A549 treated with Hydrocortisone at 1 μM for 4 hours (cell line): Measurements from ENCODE around the gene SLC17A5. TPM values are rescaled to one million over a fixed set of nuclear protein-coding genes. Genes with fewer than 3 reads are reported as not detected.

Source experiments
- total RNA-seq: library from RNA; stranded (reverse); fragments of 200-300 nt; extraction: Qiagen RNA extraction; gene quantifications from 5 replicates; pipeline ENCODE4 v1.2.3, GENCODE V29; 2022

SLC17A5 gene
- 12.9 to 15.1 TPM (median 14.3 TPM) in 5 replicates for total RNA-seq

GRCh38 chr6:73653571-73654424 lies at the start of gene SLC17A5:
TSS of gene SLC17A5 (minus strand) at chr6:73653992. CDS start at chr6:73653886, 106 bp downstream.

GRCh38 chr6:73695619-73696421 lies 42.0 kb upstream of the SLC17A5 start, which contains the start of gene CD109:
TSS of gene CD109 (plus strand) at chr6:73696203. CDS start at chr6:73696216, 13 bp downstream.

Other genes with a start within 250 kb of the SLC17A5 start
- gene CGAS, start 201.7 kb downstream of the SLC17A5 start, total RNA-seq: 3.8 to 4.4 TPM (median 4.0 TPM) in 5 replicates
- 8.4 to 11.6 TPM (median 10.2 TPM) in 5 replicates for gene MTO1, start 192.3 kb downstream of the SLC17A5 start, total RNA-seq
- gene EEF1A1, start 133.0 kb downstream of the SLC17A5 start, total RNA-seq: 7,273 to 9,095 TPM (median 7,623 TPM) in 5 replicates
- 42.4 to 78.3 TPM (median 67.9 TPM) in 5 replicates for gene CD109, start 42.2 kb upstream of the SLC17A5 start, total RNA-seq